ENCODE results near the gene MAFF.

Gene MAFF

DNA sequence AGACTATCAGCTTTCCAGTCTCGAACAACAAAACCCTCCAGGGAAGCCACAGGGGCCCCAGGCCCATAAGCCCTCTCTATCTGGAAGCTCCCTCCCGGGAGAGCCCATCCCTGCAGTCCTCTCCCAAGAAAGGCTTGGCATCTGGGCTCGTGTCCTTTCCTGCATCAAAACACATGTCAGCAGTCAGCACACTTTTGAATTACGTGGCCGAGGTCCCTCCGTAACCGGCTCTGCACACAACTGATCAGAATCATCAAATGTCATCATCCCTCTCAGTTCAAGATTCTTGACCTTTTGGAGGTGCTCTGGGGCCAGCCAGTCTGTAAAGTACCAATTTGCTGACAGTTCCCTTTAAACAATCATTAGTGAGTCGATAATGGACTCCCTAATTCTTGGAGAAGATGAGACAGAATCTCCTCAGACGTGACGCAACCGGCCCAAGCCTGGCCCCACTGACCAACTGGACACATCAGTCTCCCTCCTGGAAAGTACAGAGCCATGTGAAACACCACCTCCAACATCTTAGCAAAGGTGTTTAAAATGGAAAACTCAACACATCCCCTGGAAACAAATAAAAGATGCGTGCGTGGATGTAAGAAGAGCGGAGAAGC lies 33.6 kb downstream of the MAFF start:
- H3F3A ChIP-seq (ENCODE audit: control insufficient read depth, insufficient read depth): no peaks in the 10 kb centered on the region
- H3K79me2 ChIP-seq (ENCODE audit: control insufficient read depth, low read length): no peaks in the 10 kb centered on the region
- no peaks in the 10 kb centered on the region for H3K4me1 ChIP-seq (ENCODE audit: control insufficient read depth, low read length)
- H3K9me2 ChIP-seq (replicated peaks; ENCODE audit: control insufficient read depth, low read length): no peaks in the 10 kb centered on the region
- H4K20me1 ChIP-seq (ENCODE audit: control insufficient read depth, insufficient read depth, low read depth, low read length): no peaks in the 10 kb centered on the region
- no peak overlapping the region for H3K4me2 ChIP-seq (ENCODE audit: low read length)
- no peak overlapping the region for H3K27ac ChIP-seq (ENCODE audit: low read depth, low read length)
- H3K4me3 ChIP-seq (ENCODE audit: low read length): no peak overlapping the region
- H3K27me3 ChIP-seq (ENCODE audit: control insufficient read depth, low read length): no peaks in the 10 kb centered on the region
- TF ChIP-seq, protein P1, sequence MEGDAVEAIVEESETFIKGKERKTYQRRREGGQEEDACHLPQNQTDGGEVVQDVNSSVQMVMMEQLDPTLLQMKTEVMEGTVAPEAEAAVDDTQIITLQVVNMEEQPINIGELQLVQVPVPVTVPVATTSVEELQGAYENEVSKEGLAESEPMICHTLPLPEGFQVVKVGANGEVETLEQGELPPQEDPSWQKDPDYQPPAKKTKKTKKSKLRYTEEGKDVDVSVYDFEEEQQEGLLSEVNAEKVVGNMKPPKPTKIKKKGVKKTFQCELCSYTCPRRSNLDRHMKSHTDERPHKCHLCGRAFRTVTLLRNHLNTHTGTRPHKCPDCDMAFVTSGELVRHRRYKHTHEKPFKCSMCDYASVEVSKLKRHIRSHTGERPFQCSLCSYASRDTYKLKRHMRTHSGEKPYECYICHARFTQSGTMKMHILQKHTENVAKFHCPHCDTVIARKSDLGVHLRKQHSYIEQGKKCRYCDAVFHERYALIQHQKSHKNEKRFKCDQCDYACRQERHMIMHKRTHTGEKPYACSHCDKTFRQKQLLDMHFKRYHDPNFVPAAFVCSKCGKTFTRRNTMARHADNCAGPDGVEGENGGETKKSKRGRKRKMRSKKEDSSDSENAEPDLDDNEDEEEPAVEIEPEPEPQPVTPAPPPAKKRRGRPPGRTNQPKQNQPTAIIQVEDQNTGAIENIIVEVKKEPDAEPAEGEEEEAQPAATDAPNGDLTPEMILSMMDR (IDR thresholded peaks at IDR 0.05; ENCODE audit: low read depth, low read length, poor library complexity, severe bottlenecking): no peak
- TF ChIP-seq EZH2phosphoT487 (IDR thresholded peaks at IDR 0.05; ENCODE audit: borderline replicate concordance, low read length): no peak
- no peaks in the 10 kb centered on the region for H3K36me3 ChIP-seq (ENCODE audit: control insufficient read depth, low read length)
- no peaks in the 10 kb centered on the region for H3K9me3 ChIP-seq (ENCODE audit: control insufficient read depth, insufficient read depth, low read length)

DNA sequence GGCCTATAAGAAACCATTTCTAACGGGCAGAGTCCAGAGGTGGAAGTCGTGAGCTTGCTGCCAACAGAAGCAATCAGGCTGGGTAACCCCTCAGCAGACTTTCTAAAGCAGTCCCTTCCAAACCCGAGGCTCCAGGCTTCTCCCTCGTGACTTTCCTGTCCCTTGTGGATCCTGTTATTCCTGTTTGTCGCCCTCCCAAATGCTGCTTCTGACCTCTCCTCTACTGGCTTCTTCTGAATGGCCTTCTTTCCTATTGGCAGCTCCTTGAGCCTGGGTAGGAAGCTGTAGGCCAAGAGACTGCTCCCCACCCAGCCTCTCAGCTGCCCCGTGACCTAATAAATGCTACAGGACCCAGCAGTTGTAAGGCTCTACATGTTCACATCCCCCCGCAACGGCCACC lies 35.0 kb downstream of the MAFF start:
- TF ChIP-seq EZH2phosphoT487 (IDR thresholded peaks at IDR 0.05; ENCODE audit: borderline replicate concordance, low read length): no peak
- TF ChIP-seq, protein P1 (IDR thresholded peaks at IDR 0.05; ENCODE audit: low read depth, low read length, poor library complexity, severe bottlenecking): no peak

GRCh38 chr22:38238519-38239071 lies 36.8 kb downstream of the MAFF start:
- Histone ChIP-seq H3K4me1 (ENCODE audit: control insufficient read depth, low read length) (no peaks in the 10 kb centered on the region), H3K27me3 (ENCODE audit: control insufficient read depth, low read length) (no peaks in the 10 kb centered on the region), H3K4me2 (ENCODE audit: low read length) (no peak overlapping the region), H3K9me3 (ENCODE audit: control insufficient read depth, insufficient read depth, low read length) (no peaks in the 10 kb centered on the region), H3K4me3 (ENCODE audit: low read length) (no peak overlapping the region), H3K36me3 (ENCODE audit: control insufficient read depth, low read length) (no peaks in the 10 kb centered on the region), H3K79me2 (ENCODE audit: control insufficient read depth, low read length) (no peaks in the 10 kb centered on the region), H3K9me2 (replicated peaks; ENCODE audit: control insufficient read depth, low read length) (no peaks in the 10 kb centered on the region), H3K27ac (ENCODE audit: low read depth, low read length) (no peak overlapping the region), H4K20me1 (ENCODE audit: control insufficient read depth, insufficient read depth, low read depth, low read length) (no peaks in the 10 kb centered on the region), H3F3A (ENCODE audit: control insufficient read depth, insufficient read depth) (no peaks in the 10 kb centered on the region)
- TF ChIP-seq EZH2phosphoT487 (IDR thresholded peaks at IDR 0.05; ENCODE audit: borderline replicate concordance, low read length): no peak
- TF ChIP-seq, protein P1 (IDR thresholded peaks at IDR 0.05; ENCODE audit: low read depth, low read length, poor library complexity, severe bottlenecking): no peak

More for the DNA sequence above, 35.0 kb downstream of the MAFF start:
- Histone ChIP-seq H3F3A (ENCODE audit: control insufficient read depth, insufficient read depth) (no peaks in the 10 kb centered on the region), H3K27me3 (ENCODE audit: control insufficient read depth, low read length) (no peaks in the 10 kb centered on the region), H3K4me3 (ENCODE audit: low read length) (no peak overlapping the region), H3K79me2 (ENCODE audit: control insufficient read depth, low read length) (no peaks in the 10 kb centered on the region), H3K9me2 (replicated peaks; ENCODE audit: control insufficient read depth, low read length) (no peaks in the 10 kb centered on the region), H3K9me3 (ENCODE audit: control insufficient read depth, insufficient read depth, low read length) (no peaks in the 10 kb centered on the region), H3K4me1 (ENCODE audit: control insufficient read depth, low read length) (no peaks in the 10 kb centered on the region), H3K36me3 (ENCODE audit: control insufficient read depth, low read length) (no peaks in the 10 kb centered on the region), H3K27ac (ENCODE audit: low read depth, low read length) (no peak overlapping the region), H3K4me2 (ENCODE audit: low read length) (no peak overlapping the region), H4K20me1 (ENCODE audit: control insufficient read depth, insufficient read depth, low read depth, low read length) (no peaks in the 10 kb centered on the region)

All from DOHH2 (cell line).